ENCODE data around the gene TUB. TPM values are rescaled to one million over a fixed set of nuclear protein-coding genes. Genes with fewer than 3 reads are reported as not detected.

TUB gene
- total RNA-seq, 2 donors from 2014 or later: 9.2 to 14.5 TPM

- no peak overlapping the region for H3K4me3 ChIP-seq
- DNase-seq (ENCODE audit: low spot score): no peak
- no peak overlapping the region for H3K27ac ChIP-seq
- intact Hi-C loops (cut with DNase I): no loop called here
- no peaks in the 10 kb centered on the region for H3K36me3 ChIP-seq
- H3K4me1 ChIP-seq (replicated peaks): no peaks in the 10 kb centered on the region
- no peaks in the 10 kb centered on the region for H3K9me3 ChIP-seq
- WGBS: 100% methylated on average over 2 of the region's 2 CpGs
- TF ChIP-seq, protein P1, sequence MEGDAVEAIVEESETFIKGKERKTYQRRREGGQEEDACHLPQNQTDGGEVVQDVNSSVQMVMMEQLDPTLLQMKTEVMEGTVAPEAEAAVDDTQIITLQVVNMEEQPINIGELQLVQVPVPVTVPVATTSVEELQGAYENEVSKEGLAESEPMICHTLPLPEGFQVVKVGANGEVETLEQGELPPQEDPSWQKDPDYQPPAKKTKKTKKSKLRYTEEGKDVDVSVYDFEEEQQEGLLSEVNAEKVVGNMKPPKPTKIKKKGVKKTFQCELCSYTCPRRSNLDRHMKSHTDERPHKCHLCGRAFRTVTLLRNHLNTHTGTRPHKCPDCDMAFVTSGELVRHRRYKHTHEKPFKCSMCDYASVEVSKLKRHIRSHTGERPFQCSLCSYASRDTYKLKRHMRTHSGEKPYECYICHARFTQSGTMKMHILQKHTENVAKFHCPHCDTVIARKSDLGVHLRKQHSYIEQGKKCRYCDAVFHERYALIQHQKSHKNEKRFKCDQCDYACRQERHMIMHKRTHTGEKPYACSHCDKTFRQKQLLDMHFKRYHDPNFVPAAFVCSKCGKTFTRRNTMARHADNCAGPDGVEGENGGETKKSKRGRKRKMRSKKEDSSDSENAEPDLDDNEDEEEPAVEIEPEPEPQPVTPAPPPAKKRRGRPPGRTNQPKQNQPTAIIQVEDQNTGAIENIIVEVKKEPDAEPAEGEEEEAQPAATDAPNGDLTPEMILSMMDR (IDR thresholded peaks at IDR 0.05): no peak
- no peak for TF ChIP-seq POLR2A (IDR thresholded peaks at IDR 0.05)
- TF ChIP-seq POLR2AphosphoS5 (IDR thresholded peaks at IDR 0.05): no peak
- H3K27me3 ChIP-seq (replicated peaks; ENCODE audit: insufficient read depth): no peaks in the 10 kb centered on the region
Measured at GRCh38 chr11:8065031-8065430, 16.0 kb upstream of the TUB start.

DNA sequence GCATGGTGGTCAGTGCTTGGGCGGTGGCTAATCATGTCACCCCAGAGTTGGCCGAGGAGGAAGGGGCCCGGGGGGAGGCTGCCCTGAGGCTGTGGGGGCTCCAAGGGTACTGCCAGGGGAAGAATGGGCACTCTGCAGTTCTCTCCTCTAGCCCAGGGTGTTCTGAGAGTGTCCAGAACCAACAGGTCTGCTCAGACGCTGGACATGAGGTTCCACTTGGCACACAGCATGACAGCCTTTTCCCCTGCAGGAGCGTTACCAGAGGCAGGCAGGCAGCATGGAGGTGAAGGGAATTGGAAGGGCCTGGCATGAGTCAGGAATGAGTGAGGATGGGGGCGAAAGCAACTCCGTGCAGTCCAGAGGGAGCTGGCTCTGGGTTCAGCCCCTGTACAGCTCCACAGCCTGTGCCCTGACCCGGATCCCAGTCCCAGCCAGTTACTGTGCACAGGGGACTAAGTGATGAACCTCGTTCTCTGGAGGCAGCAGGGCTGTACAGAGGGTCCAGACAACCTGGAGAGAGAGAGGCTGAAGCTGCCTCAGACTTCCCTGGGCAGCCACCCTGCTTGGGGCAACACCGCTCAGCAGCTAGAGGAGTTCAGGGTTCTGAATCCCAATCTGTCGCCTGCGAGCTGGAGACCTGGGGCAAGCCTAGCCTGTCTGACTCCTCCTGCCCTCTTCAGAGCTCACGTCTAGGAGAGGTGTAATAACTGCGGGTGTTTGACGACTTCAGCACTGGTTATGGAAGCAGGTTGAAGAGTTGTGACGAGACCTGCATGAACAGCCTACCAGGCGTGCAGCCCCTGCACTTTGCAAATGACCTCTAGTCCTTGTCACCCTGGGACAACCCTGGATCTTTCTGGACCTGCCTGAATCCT is 14.7 kb upstream of the TUB start:
- TF ChIP-seq POLR2AphosphoS5 (IDR thresholded peaks at IDR 0.05): no peak
- no peak for TF ChIP-seq POLR2A (IDR thresholded peaks at IDR 0.05)
- TF ChIP-seq, protein P1 (IDR thresholded peaks at IDR 0.05): no peak
- intact Hi-C loops (cut with DNase I): no loop called here
- H3K9me3 ChIP-seq: no peaks in the 10 kb centered on the region
- H3K4me3 ChIP-seq: no peak overlapping the region
- DNase-seq (ENCODE audit: low spot score): no peak
- 76% methylated on average over 16 of the region's 17 CpGs for WGBS
- no peaks in the 10 kb centered on the region for H3K36me3 ChIP-seq
- no peaks in the 10 kb centered on the region for H3K4me1 ChIP-seq (replicated peaks)
- H3K27ac ChIP-seq: no peak overlapping the region
- no peaks in the 10 kb centered on the region for H3K27me3 ChIP-seq (replicated peaks; ENCODE audit: insufficient read depth)

GRCh38 chr11:8066911-8067455 is 14.0 kb upstream of the TUB start:
- no peak overlapping the region for H3K27ac ChIP-seq
- intact Hi-C loops (cut with DNase I): no loop called here
- no peak for DNase-seq (ENCODE audit: low spot score)
- no peaks in the 10 kb centered on the region for H3K9me3 ChIP-seq
- H3K36me3 ChIP-seq: no peaks in the 10 kb centered on the region
- no peak overlapping the region for H3K4me3 ChIP-seq
- no peaks in the 10 kb centered on the region for H3K4me1 ChIP-seq (replicated peaks)
- TF ChIP-seq, protein P1 (IDR thresholded peaks at IDR 0.05): no peak
- TF ChIP-seq POLR2AphosphoS5 (IDR thresholded peaks at IDR 0.05) (no peak), POLR2A (IDR thresholded peaks at IDR 0.05) (no peak)
- 74% methylated on average over 10 of the region's 10 CpGs for WGBS
- H3K27me3 ChIP-seq (replicated peaks; ENCODE audit: insufficient read depth): peaks cover under 1% of the 10 kb centered on the region

DNA sequence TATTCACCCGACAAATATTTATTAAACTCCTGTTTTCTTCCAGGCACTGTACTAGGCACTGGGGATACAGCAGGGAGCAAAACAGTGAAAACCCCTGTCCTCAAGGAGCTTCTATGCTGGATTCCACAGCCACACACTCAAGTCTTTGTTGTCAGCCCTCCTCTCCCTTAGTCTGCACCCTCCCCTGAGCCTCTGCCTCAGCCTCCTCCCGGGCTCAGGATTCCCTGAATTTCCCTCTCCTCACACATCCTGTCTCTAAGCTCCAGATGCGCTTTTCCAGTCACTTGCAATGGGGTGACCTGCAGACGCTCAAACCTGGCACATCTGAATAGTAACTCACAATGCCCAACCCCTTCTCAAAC is 13.5 kb upstream of the TUB start:
- Histone ChIP-seq H3K4me3 (no peak overlapping the region), H3K36me3 (no peaks in the 10 kb centered on the region), H3K9me3 (no peaks in the 10 kb centered on the region), H3K4me1 (replicated peaks) (no peaks in the 10 kb centered on the region), H3K27me3 (replicated peaks; ENCODE audit: insufficient read depth) (peaks cover 4% of the 10 kb centered on the region), H3K27ac (no peak overlapping the region)
- no peak for DNase-seq (ENCODE audit: low spot score)
- TF ChIP-seq POLR2AphosphoS5 (IDR thresholded peaks at IDR 0.05): no peak
- no peak for TF ChIP-seq POLR2A (IDR thresholded peaks at IDR 0.05)
- TF ChIP-seq, protein P1 (IDR thresholded peaks at IDR 0.05): no peak
- intact Hi-C loops (cut with DNase I): no loop called here
- WGBS: 88% methylated on average over 4 of the region's 4 CpGs

Measured in prostate gland (tissue), 2 donors.